GM19397 (cell line): ENCODE measurements around the gene ABHD15.

ENCODE experiments used
- ATAC-seq: cut with Tn5 transposase; IDR thresholded peaks from one replicate; pipeline ENCODE4 v1.9.1; 2021; ENCODE audit warnings: mild to moderate bottlenecking, moderate library complexity; ENCODE audit not compliant: unreplicated experiment

Gene ABHD15

DNA sequence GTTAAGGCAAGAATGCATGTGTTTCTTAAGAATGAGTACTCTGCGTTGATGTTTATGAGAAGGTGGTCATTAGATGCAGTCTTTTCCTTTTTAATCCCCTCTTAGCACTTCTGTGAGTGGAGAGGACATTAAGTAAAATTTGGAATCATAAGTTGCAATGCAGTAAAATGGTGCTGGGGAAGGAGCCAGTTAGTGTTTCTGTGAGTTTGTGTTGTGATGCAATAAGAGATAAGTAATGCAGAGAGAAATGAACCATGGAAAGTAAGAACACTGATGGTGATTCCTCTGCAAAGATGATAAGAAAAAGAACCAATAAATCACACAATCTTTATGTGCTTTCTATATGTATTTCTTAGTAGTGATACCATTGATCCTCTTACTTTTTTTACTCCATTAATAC, 20.0 kb downstream of the ABHD15 start:
- ATAC-seq = no peak

GRCh38 chr17:29546085-29546484, 20.8 kb downstream of the ABHD15 start:
- ATAC-seq = no peak

DNA sequence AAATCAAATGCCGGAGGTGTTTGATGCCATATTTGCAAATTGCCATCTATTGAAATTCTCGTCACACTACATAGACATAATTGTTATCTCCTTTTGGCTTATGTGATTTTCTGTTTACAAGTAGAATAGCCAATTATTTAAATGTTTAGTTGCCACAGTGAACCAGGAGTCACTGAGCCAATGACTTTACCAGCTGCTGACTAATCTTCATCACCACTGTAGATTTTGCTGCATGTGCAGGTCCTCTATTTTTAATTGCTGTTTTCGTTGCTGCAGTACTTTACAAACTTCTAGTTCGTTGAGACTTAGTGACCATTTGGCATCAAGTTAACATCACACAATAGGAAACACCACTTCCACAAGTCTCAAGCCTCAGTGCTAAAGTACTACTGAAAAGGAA, 22.8 kb downstream of the ABHD15 start:
- ATAC-seq = no peak

DNA sequence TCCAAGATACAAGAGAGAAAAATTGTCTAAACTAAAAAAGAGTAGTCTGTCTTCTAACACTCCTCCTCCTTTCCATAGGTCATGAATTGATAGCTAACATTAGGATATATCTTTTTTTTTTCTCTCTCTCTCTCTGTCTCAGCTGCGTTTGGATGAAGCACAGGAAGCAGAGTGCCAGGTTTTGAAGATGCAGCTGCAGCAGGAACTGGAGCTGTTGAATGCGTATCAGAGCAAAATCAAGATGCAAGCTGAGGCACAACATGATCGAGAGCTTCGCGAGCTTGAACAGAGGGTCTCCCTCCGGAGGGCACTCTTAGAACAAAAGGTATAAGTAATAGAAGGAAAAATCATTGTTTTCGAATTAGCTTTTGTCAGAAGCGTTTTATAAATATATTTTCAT, 32.9 kb downstream of the ABHD15 start:
- no peak for ATAC-seq

DNA sequence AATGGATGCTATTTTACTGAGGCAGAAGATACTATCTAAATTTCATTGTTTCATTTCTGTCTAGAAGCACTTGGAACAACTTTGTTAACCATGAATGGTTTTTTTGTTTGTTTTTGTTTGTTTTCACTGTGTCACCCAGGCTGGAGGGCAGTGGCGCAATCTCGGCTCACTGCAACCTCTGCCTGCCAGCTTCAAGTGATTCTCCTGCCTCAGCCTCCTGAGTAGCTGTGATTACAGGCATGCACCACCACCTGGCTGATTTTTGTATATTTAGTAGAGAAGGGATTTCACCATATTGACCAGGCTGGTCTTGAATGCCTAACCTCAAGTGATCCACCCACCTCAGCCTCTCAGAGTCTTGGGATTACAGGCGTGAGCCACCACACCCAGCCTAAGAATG, 40.5 kb downstream of the ABHD15 start:
- ATAC-seq = no peak

DNA sequence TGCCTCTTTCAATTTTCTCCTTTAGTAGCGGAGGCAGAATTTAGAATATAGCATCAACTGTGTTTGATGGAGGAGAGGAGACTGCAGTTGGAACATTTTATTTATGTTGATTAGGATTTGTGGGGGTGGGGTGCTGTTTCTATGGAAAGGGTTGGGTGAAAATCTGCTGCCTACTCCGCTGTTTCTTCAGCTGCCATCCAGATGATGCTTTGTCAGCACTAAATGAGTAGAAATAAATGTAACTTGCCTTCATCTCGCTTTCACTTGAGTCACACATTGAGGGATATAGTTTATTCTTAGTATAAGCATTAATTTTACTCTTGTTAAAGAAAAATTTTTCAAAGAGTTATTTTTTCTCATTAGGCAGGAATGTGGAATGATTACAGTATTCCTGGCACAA, 42.1 kb downstream of the ABHD15 start:
- ATAC-seq = no peak

DNA sequence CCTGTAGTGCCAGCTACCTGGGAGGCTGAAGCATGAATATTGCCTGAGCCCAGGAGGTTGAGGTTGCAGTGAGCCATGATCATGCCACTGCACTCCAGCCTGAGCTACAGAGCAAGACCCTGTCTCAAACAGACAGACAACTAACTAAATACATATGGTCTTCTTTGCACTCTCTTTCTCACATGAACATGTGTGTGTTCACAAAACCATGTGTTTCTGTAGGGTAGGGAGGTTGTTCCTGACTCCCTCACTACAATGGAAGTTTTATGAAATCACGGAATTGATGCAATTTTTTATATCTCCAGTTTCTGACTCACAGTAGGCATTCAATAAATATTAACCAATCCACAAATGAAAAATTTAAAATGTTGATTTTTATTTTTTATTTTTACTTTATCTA, 48.5 kb downstream of the ABHD15 start:
- no peak for ATAC-seq

DNA sequence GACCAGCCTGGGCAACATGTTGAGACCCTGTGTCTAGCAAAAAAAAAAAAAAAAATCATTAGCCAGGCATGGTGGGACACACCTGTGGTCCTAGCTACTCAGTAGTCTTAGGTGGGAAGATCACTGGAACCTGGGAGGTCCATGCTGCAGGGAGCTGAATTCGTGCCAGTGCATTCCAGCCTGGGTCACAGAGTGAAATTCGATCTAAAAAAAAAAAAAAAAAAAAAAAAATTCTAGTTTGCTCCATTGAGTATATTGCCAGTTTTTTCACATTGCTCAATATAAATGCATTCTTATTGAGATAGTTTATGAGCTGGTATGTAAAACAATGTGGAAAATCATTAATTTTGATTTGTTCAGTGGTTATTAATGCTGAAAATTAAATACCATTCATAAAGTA, 52.0 kb downstream of the ABHD15 start:
- ATAC-seq = no peak

DNA sequence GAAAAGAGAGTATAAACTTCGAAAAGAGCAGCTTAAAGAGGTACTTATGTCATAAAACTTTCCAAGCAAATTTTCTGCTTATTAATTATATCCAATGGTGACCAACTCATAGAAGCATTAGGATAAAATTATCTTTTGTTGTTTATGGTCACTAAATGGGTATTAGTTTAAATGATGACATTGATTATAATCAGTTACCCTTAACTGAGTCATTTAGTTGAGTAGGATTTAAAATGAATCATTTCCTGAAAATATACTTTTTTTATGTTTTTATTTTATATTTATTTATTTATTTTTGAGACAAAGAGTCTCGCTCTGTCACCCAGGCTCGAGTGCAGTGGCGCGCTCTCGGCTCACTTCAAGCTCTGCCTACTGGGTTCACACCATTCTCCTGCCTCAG, 55.9 kb downstream of the ABHD15 start:
- no peak for ATAC-seq
